Upper lobe of left lung (tissue), 4 donors: ENCODE results near the gene OR56A3.

Experiments
- POLR2A ChIP-seq, 4 donors: fragments of 450-650 bp; IDR thresholded peaks; one replicate each; pipeline ENCODE4 v1.5.1; 2016 to 2017; ENCODE audit warnings: antibody characterized with exemption in 4 of 4, mild to moderate bottlenecking in 2 of 4
- TF ChIP-seq, protein P1 (sequence below), 6 experiments: fragments of 450-650 bp in 4 of 6; fragments of 200-600 bp in 2 of 6; sonication (generic) in 2 of 6; IDR thresholded peaks; one replicate each; pipeline ENCODE4 v1.5.1; 2016 to 2019; ENCODE audit warnings: antibody characterized with exemption in 6 of 6

DNA sequence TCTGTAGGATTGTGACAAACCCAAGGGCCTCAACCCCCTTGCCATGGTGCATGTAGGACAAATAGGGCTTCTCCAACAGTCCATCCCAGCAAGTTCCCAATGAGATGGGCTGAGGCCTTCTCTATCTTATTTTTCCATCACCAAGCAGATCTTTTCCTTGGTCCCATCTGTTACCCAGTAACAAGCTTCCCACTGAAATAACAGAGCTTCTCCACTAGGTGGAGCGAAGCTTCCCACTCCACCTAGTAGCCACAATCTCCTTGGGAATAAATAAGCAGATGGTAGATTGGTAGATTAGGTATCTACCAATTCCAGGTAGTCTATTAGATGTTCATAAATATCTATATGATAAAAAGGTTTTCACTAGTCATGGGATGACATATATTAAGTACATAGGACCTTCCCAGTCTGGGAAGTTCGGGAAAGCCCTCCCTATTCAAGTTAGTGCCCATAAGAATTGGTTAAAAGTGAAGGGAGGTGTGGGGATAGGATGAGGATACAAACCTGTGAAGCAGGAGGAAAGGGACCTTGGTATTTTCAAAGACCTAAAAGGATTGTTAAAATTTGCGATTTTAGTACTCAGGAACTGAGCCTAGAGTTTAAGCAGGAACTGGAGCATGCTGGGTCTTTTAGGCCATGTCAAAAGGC lies 50.7 kb downstream of the OR56A3 start:
- TF ChIP-seq, protein P1, sequence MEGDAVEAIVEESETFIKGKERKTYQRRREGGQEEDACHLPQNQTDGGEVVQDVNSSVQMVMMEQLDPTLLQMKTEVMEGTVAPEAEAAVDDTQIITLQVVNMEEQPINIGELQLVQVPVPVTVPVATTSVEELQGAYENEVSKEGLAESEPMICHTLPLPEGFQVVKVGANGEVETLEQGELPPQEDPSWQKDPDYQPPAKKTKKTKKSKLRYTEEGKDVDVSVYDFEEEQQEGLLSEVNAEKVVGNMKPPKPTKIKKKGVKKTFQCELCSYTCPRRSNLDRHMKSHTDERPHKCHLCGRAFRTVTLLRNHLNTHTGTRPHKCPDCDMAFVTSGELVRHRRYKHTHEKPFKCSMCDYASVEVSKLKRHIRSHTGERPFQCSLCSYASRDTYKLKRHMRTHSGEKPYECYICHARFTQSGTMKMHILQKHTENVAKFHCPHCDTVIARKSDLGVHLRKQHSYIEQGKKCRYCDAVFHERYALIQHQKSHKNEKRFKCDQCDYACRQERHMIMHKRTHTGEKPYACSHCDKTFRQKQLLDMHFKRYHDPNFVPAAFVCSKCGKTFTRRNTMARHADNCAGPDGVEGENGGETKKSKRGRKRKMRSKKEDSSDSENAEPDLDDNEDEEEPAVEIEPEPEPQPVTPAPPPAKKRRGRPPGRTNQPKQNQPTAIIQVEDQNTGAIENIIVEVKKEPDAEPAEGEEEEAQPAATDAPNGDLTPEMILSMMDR (IDR thresholded peaks at IDR 0.05), result peak in 5 of 6 experiments; percentile 20 to 47 (median 33)
- TF ChIP-seq POLR2A (IDR thresholded peaks at IDR 0.05), result no peak
